Measurements from ENCODE around the gene SLC7A5. TPM values are rescaled to one million over a fixed set of nuclear protein-coding genes. Genes with fewer than 3 reads are reported as not detected.

SLC7A5 gene
- total and polyA plus RNA-seq, 2 donors (not counting 3 experiments of a cell fraction or from before 2014, with no cell fraction given) = 14.1 to 29.2 TPM

- H3K36me3 ChIP-seq (ENCODE audit: control insufficient read depth in 2 of 2, extremely low read depth in 1 of 2, insufficient read depth in 2 of 2, low read length in 2 of 2) = peaks cover 0 to 2% of the 10 kb centered on the region in 2 experiments
- H3K4me1 ChIP-seq (ENCODE audit: control insufficient read depth, extremely low read depth, insufficient read depth, low read length) = peaks cover 4% of the 10 kb centered on the region
- no peaks in the 10 kb centered on the region for H4K20me1 ChIP-seq (replicated peaks; ENCODE audit: control insufficient read depth, extremely low read depth, insufficient read depth, low read length)
- dilution Hi-C loops (cut with MboI; ENCODE audit: extremely low pct_ligation_motif_present, low sequenced_read_pairs) (no loop called here), intact Hi-C loops (cut with micrococcal nuclease) (loop anchor here (5.0 kb wide), 1 partner anchor 74 kb away; no protein-coding TSS in a partner anchor)
- H2AFZ ChIP-seq (ENCODE audit: low read depth, low read length) = no peak overlapping the region
- no TSS peak for BruUV-seq (replicated peaks)
- CTCF ChIA-PET = interaction anchor here (1.2 to 3.1 kb wide), 4 partner anchors 8 to 82 kb away, joined by 3 to 36 read pairs (median 12); no protein-coding TSS in a partner anchor
- DNase-seq (ENCODE audit: low read depth, low spot score) (no peak), FAIRE-seq (no peak)
- H3K79me2 ChIP-seq (ENCODE audit: control insufficient read depth, insufficient read depth, low read length) = peaks cover 77% of the 10 kb centered on the region
- H3K27ac ChIP-seq (ENCODE audit: insufficient read depth, low read depth, low read length) = no peak overlapping the region
- TF ChIP-seq MYC (IDR thresholded peaks at IDR 0.05; ENCODE audit: low read depth, low read length) = no peak
- no peak for TF ChIP-seq FOS (IDR thresholded peaks at IDR 0.05; ENCODE audit: borderline replicate concordance, insufficient read depth, low read length)
- no peak for TF ChIP-seq GATA2 (IDR thresholded peaks at IDR 0.05; ENCODE audit: insufficient read depth, insufficient read length, low read depth, low read length)
- TF ChIP-seq POLR2AphosphoS5 (IDR thresholded peaks at IDR 0.05; ENCODE audit: insufficient read depth, low read depth, low read length) = no peak
- no peak for TF ChIP-seq EZH2 (IDR thresholded peaks at IDR 0.05; ENCODE audit: borderline replicate concordance, low read depth, low read length, severe bottlenecking)
- TF ChIP-seq CTCF (IDR thresholded peaks at IDR 0.05; ENCODE audit: extremely low read depth in 1 of 2, insufficient read depth in 1 of 2, low read depth in 1 of 2, low read length in 2 of 2) = no peak
- TF ChIP-seq MAX (IDR thresholded peaks at IDR 0.05; ENCODE audit: insufficient read depth, insufficient read length) = no peak
- no peak for TF ChIP-seq JUN (IDR thresholded peaks at IDR 0.05; ENCODE audit: borderline replicate concordance, insufficient read depth, insufficient read length, low read depth)
- TF ChIP-seq POLR2A (IDR thresholded peaks at IDR 0.05; ENCODE audit: low read depth, low read length) = no peak
- H3K9me3 ChIP-seq (replicated peaks; ENCODE audit: control insufficient read depth, insufficient read depth, low read length) = no peaks in the 10 kb centered on the region
- no peaks in the 10 kb centered on the region for H3K27me3 ChIP-seq (ENCODE audit: control insufficient read depth in 2 of 2, insufficient read depth in 2 of 2, low read length in 2 of 2)
- H3K9me1 ChIP-seq (replicated peaks; ENCODE audit: control insufficient read depth, extremely low read depth, insufficient read depth, low read length) = no peaks in the 10 kb centered on the region
- no peak overlapping the region for H3K9ac ChIP-seq (replicated peaks; ENCODE audit: extremely low read depth, insufficient read depth, low read length)
- no peak overlapping the region for H3K4me2 ChIP-seq (ENCODE audit: insufficient read depth, low read length)
- no peak overlapping the region for H3K4me3 ChIP-seq (replicated peaks in 1 of 3; ENCODE audit: insufficient read depth in 1 of 3, low read depth in 1 of 3, low read length in 3 of 3)
- POLR2A ChIA-PET = no interaction called here
Observed at GRCh38 chr16:87851601-87852000, 17.7 kb downstream of the SLC7A5 start.
